C4-2B (cell line): ENCODE data around the gene DDIT3.
A peak's percentile ranks its signal among the peaks of the same experiment; 100 is the strongest.

Source experiments
- H3K27ac ChIP-seq: fragments of 450-650 bp; 2 replicates; pipeline ENCODE4 v1.5.1; 2017
- CTCF ChIP-seq: fragments of 450-650 bp; conservative IDR thresholded peaks from 2 replicates; pipeline ENCODE4 v1.5.1; 2017; ENCODE audit warnings: mild to moderate bottlenecking
- ZFX ChIP-seq: fragments of 450-650 bp; IDR thresholded peaks from 2 replicates; pipeline ENCODE4 v1.6.1; 2017

DDIT3 gene

GRCh38 chr12:57550641-57551549 is 30.6 kb upstream of the DDIT3 start:
- H3K27ac ChIP-seq = no peak overlapping the region

GRCh38 chr12:57549909-57550640 is 29.8 kb upstream of the DDIT3 start, which contains the start of gene KIF5A:
KIF5A (plus strand) TSS chr12:57550044; CDS start chr12:57550272, 228 bp downstream.
- TF ChIP-seq ZFX (no peak), CTCF (no peak)

More at GRCh38 chr12:57550641-57551549, 30.6 kb upstream of the DDIT3 start:
- no peak for TF ChIP-seq ZFX
- no peak for TF ChIP-seq CTCF

DNA sequence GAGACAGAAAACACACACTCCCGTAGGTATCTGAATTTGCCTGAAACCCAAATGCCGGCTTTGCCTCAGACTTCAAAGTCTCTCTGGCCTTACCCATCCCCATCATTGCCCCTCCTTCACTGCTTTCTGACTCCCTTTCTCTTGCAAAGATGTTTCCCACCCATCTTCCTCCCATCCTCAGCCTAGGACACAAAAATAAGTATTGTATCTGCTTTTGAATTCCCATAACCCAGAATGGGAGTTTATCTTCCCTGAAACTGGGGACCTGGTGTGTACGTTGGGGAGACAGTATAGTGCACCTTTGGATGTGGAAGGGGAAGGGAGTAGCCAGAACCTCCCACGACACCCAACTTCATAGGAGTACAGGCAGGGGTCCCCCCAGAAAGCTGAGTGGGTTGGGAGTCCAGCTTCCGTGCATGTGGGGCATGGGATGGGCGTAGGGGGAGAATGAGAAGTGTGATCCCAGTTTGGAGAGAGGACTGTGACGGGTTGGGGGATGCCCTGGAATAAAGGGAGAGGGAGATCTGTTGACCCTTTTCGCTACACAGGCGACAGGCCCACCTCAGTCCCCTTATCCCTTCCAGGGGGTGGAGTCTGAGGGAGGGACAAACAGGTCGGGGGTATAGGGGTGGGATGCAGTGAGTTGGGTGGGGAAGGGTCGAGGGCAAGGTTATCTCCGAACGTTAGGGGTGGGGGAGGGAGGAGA is 29.0 kb upstream of the DDIT3 start:
- TF ChIP-seq ZFX = no peak
- TF ChIP-seq CTCF = no peak
- H3K27ac ChIP-seq = no peak overlapping the region

More at GRCh38 chr12:57549909-57550640, 29.8 kb upstream of the DDIT3 start, which contains the start of gene KIF5A:
- H3K27ac ChIP-seq = no peak within 1 kb of the TSS

DNA sequence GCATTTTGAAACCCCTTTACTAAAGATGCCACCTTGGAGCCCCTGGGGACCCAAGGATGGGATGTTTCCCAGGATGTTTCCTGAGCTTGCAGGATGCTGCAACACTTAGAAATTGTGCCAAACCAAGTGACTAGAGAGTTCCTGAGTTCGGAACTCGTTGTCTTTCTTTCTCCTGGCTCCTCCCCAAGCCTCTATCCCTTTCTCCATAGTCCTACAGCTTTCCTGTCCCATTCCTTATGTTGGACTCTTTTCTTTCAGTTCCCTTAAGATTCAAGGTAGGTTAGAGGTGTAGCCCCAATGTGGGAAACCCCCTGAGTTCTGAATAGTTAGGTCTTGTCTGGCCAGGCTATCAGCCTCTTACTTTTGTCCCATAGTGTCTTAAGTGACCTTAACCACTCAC is 28.2 kb upstream of the DDIT3 start:
- no peak for TF ChIP-seq CTCF
- TF ChIP-seq ZFX = no peak
- no peak overlapping the region for H3K27ac ChIP-seq

DNA sequence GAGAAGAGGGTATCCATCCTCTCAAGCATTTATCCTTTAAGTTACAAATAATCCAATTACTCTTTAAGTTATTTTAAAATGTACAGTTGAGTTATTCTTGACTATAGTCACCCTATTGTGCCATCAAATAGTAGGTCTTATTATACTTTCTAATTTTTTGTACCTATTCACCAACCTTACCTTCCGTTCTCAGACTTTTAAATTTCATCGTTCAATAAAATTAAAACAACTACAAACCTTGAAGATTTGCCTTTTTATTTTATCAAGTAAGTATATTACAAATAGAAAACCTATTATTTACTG is 27.6 kb upstream of the DDIT3 start:
- TF ChIP-seq CTCF (no peak), ZFX (no peak)
- no peak overlapping the region for H3K27ac ChIP-seq

GRCh38 chr12:57547288-57548012 is 27.1 kb upstream of the DDIT3 start:
- peak overlapping the region; percentile 88 for H3K27ac ChIP-seq
- TF ChIP-seq CTCF = no peak
- TF ChIP-seq ZFX = no peak
